Esophagus squamous epithelium (tissue), 5 donors: Measurements from ENCODE around the gene KRT80. TPM values are rescaled to one million over a fixed set of nuclear protein-coding genes. Genes with fewer than 3 reads are reported as not detected.
A peak's percentile ranks its signal among the peaks of the same experiment; 100 is the strongest.

ENCODE experiments used
- DNase-seq: peaks from one replicate; lab custom pipeline; 2025; lab: John Stamatoyannopoulos, UW
- H3K27ac ChIP-seq, 4 donors: fragments of 200-600 bp; sonication (generic); one replicate each; pipeline ENCODE4 v1.5.1; 2016 to 2019; ENCODE audit warnings: mild to moderate bottlenecking in 1 of 4
- H3K27me3 ChIP-seq, 4 donors: fragments of 200-600 bp; sonication (generic); 1 replicate in 3 of 4; 2 replicates in 1 of 4; pipeline versions ENCODE4 v1.5.1 to v1.6.0; 2017 to 2021; ENCODE audit warnings: antibody characterized with exemption in 1 of 4
- H3K36me3 ChIP-seq, 3 donors: fragments of 200-600 bp; sonication (generic); one replicate each; pipeline ENCODE4 v1.5.1; 2016 to 2019
- H3K4me1 ChIP-seq, 3 donors: fragments of 200-600 bp; sonication (generic); one replicate each; pipeline ENCODE4 v1.5.1; 2017 to 2019
- H3K4me3 ChIP-seq, 4 donors: fragments of 200-600 bp; sonication (generic); 1 replicate in 3 of 4; 2 replicates in 1 of 4; pipeline ENCODE4 v1.5.1; 2016 to 2019; ENCODE audit warnings: mild to moderate bottlenecking in 2 of 4, moderate library complexity in 1 of 4
- H3K9me3 ChIP-seq, 3 donors: fragments of 200-600 bp; sonication (generic); one replicate each; pipeline ENCODE4 v1.5.1; 2016 to 2019
- POLR2A ChIP-seq, 4 donors: fragments of 450-650 bp; IDR thresholded peaks; one replicate each; pipeline ENCODE4 v1.6.1; 2017; ENCODE audit warnings: antibody characterized with exemption in 4 of 4, mild to moderate bottlenecking in 4 of 4, moderate library complexity in 3 of 4
- WGBS, 2 donors: methylation state at CpG; one replicate each; pipeline ENCODE4 v1.1.5; 2018; 5-methylcytosine and 5-hydroxymethylcytosine counted together
- intact Hi-C: fragments of 100-400 bp; cut with DNase I; formaldehyde crosslinking; loops from one replicate; pipeline ENCODE4 v1.15.0; 2022
- total RNA-seq, 4 donors: library from RNA; depleted of rRNA; stranded (reverse); fragments of >200 nt; gene quantifications; one replicate each; pipeline ENCODE4 v1.1.0, GENCODE V29; 2016
- TF ChIP-seq, protein P1 (sequence below), 6 experiments: fragments of 450-650 bp in 4 of 6; fragments of 200-600 bp in 2 of 6; sonication (generic) in 2 of 6; IDR thresholded peaks; one replicate each; pipeline ENCODE4 v1.5.1; 2016 to 2019; ENCODE audit warnings: antibody characterized with exemption in 6 of 6, mild to moderate bottlenecking in 4 of 6, moderate library complexity in 4 of 6
- donor health status: DM: yes; HTN: yes; CAD: no.

Gene KRT80
- total RNA-seq, 4 donors from 2014 or later, result 11.4 to 39.6 (median 16.5) TPM

DNA sequence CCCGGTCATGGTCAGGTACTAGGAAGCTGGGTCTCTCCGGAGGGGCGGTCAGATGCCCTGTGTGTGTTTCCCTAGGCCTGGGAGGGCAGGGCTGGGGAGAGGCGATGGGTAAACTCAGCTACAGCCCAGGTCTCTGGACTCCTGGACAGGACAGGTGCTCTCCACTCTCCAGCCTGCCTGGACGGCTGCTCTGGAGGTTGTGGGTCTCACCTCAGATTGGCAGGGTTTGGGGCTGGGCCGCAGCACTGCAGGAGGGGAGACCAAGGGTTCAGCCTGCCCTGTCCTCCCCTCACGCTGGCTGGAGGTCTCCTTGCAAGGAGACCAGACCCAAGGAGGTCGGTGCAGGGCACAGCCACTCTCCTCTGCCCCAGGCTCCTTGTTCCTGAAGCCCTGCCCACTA is 7.8 kb downstream of the KRT80 start:
- Histone ChIP-seq H3K27me3 (no peaks in the 10 kb centered on the region), H3K27ac (peak overlapping the region; percentile 74 to 91 (median 82)), H3K9me3 (no peaks in the 10 kb centered on the region), H3K36me3 (peaks cover 0 to 4% (median 0%) of the 10 kb centered on the region in 3 donors), H3K4me3 (no peak overlapping the region), H3K4me1 (peaks cover 28 to 76% (median 38%) of the 10 kb centered on the region in 3 donors)
- intact Hi-C loops, result no loop called here
- no CpG with 5 or more reads among the region's 8 CpGs for WGBS, 2 donors
- TF ChIP-seq POLR2A (IDR thresholded peaks at IDR 0.05), result no peak
- TF ChIP-seq, protein P1, sequence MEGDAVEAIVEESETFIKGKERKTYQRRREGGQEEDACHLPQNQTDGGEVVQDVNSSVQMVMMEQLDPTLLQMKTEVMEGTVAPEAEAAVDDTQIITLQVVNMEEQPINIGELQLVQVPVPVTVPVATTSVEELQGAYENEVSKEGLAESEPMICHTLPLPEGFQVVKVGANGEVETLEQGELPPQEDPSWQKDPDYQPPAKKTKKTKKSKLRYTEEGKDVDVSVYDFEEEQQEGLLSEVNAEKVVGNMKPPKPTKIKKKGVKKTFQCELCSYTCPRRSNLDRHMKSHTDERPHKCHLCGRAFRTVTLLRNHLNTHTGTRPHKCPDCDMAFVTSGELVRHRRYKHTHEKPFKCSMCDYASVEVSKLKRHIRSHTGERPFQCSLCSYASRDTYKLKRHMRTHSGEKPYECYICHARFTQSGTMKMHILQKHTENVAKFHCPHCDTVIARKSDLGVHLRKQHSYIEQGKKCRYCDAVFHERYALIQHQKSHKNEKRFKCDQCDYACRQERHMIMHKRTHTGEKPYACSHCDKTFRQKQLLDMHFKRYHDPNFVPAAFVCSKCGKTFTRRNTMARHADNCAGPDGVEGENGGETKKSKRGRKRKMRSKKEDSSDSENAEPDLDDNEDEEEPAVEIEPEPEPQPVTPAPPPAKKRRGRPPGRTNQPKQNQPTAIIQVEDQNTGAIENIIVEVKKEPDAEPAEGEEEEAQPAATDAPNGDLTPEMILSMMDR (IDR thresholded peaks at IDR 0.05), result no peak
- DNase-seq, result no peak

DNA sequence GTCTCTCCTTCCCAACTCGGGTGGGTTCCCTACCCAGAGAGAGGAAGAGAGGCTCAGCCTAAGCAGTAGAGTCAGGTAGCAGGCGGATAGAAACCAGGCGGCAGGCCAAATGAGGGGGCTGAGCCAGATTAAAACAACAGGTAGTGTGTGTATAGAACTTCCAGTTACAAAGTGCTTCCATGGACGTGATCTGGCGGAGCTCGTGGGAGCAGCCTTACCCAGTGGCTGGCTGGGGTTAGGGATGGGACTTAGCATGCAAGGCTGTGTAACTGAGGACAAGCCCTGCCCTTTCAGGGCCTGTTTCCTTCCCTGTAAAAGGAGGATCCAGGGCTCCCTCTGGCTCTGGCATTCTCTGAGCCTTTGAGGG is 8.3 kb downstream of the KRT80 start:
- Histone ChIP-seq H3K4me1 (peaks cover 28 to 76% (median 38%) of the 10 kb centered on the region in 3 donors), H3K27me3 (no peaks in the 10 kb centered on the region), H3K9me3 (no peaks in the 10 kb centered on the region), H3K27ac (peak overlapping the region; percentile 74 to 91 (median 82)), H3K36me3 (peaks cover 0 to 4% (median 0%) of the 10 kb centered on the region in 3 donors), H3K4me3 (no peak overlapping the region)
- no peak for DNase-seq
- intact Hi-C loops, result no loop called here
- 30 to 63% methylated on average over 3 to 6 of the region's 6 CpGs for WGBS, 2 donors
- TF ChIP-seq, protein P1 (IDR thresholded peaks at IDR 0.05), result no peak
- TF ChIP-seq POLR2A (IDR thresholded peaks at IDR 0.05), result no peak

DNA sequence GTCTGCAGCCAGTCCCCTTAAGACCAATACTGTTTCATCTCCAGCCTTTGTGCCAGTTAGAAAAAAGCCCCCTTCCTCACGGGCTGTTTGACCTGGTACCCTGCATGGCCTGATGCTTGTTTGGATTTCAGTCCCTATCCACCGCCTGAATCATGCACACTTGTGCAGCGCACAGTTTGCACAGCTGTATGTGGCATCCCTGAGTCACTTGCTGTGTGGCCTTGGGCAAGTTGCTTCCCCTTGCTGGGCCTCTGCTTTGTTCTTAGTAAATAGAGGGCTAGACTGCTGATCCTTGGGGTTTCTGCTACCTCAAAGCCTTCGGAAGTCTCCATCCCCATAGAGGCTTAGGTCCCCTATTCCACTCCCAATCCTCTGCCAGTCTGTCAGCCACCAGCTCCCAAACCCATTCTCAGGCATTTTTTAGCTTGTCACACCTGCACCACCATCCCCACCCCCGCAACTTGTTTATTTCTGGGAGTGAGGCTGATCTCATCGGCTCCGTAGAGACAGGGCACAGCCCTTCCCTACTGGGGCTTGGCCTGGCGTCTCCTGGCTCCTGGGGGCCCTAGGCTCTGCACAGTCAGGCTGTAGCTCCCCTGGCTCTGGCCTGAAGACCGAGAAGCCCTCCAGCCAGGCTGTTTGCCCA is 8.8 kb downstream of the KRT80 start:
- Histone ChIP-seq H3K4me3 (no peak overlapping the region), H3K27me3 (no peaks in the 10 kb centered on the region), H3K36me3 (peaks cover 0 to 4% (median 0%) of the 10 kb centered on the region in 3 donors), H3K9me3 (no peaks in the 10 kb centered on the region), H3K27ac (peak overlapping the region; percentile 74 to 91 (median 82)), H3K4me1 (peaks cover 28 to 76% (median 40%) of the 10 kb centered on the region in 3 donors)
- TF ChIP-seq POLR2A (IDR thresholded peaks at IDR 0.05), result no peak
- TF ChIP-seq, protein P1 (IDR thresholded peaks at IDR 0.05), result no peak
- no peak for DNase-seq
- WGBS, 2 donors, result 48 to 53% methylated on average over 4 to 6 of the region's 9 CpGs
- intact Hi-C loops, result no loop called here

DNA sequence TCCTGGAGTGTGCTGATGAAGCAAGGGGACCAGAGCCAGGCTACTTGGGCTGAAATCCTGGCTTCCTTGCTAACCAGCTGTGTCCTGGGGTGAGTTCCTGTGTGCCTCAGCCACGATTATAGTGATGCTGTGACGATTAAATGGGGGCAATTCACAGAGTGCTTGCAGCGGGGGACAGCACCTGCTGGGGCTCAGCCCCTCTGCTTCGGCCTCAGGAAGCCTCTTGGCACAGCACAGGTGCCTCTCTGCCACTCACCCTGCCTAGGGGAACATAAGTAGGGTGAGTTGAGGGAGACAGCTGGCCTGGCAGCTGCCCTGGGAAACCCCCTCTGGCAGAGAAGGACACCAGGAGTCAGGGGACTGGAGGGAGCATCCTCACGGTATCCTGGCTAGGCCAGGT is 9.4 kb downstream of the KRT80 start:
- Histone ChIP-seq H3K27ac (peak overlapping the region in 2 of 4 donors; percentile 88 to 91), H3K4me3 (no peak overlapping the region), H3K9me3 (no peaks in the 10 kb centered on the region), H3K27me3 (no peaks in the 10 kb centered on the region), H3K4me1 (peaks cover 28 to 76% (median 41%) of the 10 kb centered on the region in 3 donors), H3K36me3 (peaks cover 0 to 4% (median 0%) of the 10 kb centered on the region in 3 donors)
- DNase-seq, result no peak
- intact Hi-C loops, result no loop called here
- WGBS, 2 donors, result 73 to 100% methylated on average over 1 to 3 of the region's 5 CpGs
- TF ChIP-seq POLR2A (IDR thresholded peaks at IDR 0.05), result no peak
- TF ChIP-seq, protein P1 (IDR thresholded peaks at IDR 0.05), result no peak

DNA sequence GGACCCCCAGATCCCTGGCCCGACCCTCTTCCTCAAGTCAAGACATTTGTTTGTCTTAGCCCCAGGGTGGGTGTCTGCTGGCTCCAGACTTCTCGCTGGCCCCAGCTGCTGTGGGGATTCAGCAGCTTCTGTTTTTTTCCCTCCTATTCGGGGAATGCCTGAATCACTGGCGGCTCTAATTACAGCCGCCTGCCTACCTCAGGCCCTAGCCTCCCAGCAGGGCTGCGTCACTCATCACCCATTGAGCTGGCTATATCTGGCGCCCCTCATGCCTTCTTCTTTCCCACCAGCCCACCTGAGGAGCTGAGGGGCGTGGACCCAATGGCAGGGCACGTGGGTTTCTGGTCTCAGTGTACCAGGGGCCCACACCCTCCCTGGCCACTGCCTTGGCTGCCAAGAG is 10.1 kb downstream of the KRT80 start:
- peaks cover 23 to 76% (median 40%) of the 10 kb centered on the region in 3 donors for H3K4me1 ChIP-seq
- peaks cover 0 to 4% (median 0%) of the 10 kb centered on the region in 3 donors for H3K36me3 ChIP-seq
- no peak for DNase-seq
- WGBS, 2 donors, result 36 to 57% methylated on average over 6 to 7 of the region's 9 CpGs
- TF ChIP-seq POLR2A (IDR thresholded peaks at IDR 0.05), result no peak
- TF ChIP-seq, protein P1 (IDR thresholded peaks at IDR 0.05), result no peak
- intact Hi-C loops, result no loop called here
- H3K9me3 ChIP-seq, result no peaks in the 10 kb centered on the region
- no peak overlapping the region for H3K4me3 ChIP-seq
- no peak overlapping the region for H3K27ac ChIP-seq
- no peaks in the 10 kb centered on the region for H3K27me3 ChIP-seq
